Measurements from ENCODE around the gene CHST1.

DNA sequence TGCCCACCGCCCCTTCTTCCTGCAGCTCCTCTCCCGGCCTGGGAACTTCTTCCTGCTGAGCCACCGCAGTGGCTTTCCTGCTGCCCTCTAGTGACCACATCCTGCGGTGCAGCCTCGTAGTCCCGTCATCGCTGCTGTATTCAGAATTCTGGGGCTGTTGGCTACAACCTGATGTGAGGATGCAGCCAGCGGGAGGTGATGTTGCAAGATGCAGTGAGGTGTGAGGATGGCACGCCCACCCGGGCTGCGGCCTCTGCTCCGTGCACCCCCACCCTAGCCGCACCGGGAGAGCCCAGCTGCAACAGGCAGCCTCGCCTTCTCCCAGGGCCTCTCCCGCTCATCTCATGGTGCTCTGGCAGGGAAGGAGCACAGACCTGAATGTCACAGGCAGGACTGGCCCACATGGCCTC lies 10.1 kb downstream of the CHST1 start:
- TF ChIP-seq EZH2phosphoT487 (IDR thresholded peaks at IDR 0.05; ENCODE audit: borderline replicate concordance, low read length) (no peak), CTCF (conservative IDR thresholded peaks at IDR 0.05; ENCODE audit: low read depth, low read length) (peak; percentile 83)

Data from PC-3 (cell line).